Vagina (tissue), 2 donors: ENCODE data around the gene TTC3. TPM values are rescaled to one million over a fixed set of nuclear protein-coding genes. Genes with fewer than 3 reads are reported as not detected.

ENCODE experiments used
- DNase-seq, 2 donors: peaks; one replicate each; pipeline ENCODE4 v3.0.0-alpha.2; 2017; ENCODE audit errors: extremely low spot score in 2 of 2
- H3K27ac ChIP-seq: fragments of 200-600 bp; sonication (generic); one replicate; pipeline ENCODE4 v1.5.1; 2019
- H3K27me3 ChIP-seq: fragments of 200-600 bp; sonication (generic); one replicate; pipeline ENCODE4 v1.5.1; 2019
- H3K36me3 ChIP-seq, 2 donors: fragments of 200-600 bp; sonication (generic); one replicate each; pipeline ENCODE4 v1.5.1; 2017 to 2019
- H3K4me1 ChIP-seq: fragments of 200-600 bp; sonication (generic); one replicate; pipeline ENCODE4 v1.5.1; 2019
- H3K4me3 ChIP-seq, 2 donors: fragments of 200-600 bp; sonication (generic); 1 replicate in 1 of 2; 2 replicates in 1 of 2; pipeline ENCODE4 v1.5.1; 2016 to 2019
- H3K9me3 ChIP-seq: fragments of 200-600 bp; sonication (generic); one replicate; pipeline ENCODE4 v1.5.1; 2019
- CTCF ChIP-seq, 3 experiments: fragments of 450-650 bp in 2 of 3; fragments of 200-600 bp in 1 of 3; sonication (generic) in 1 of 3; IDR thresholded peaks; one replicate each; pipeline ENCODE4 v1.5.1; 2017 to 2019; ENCODE audit warnings: antibody characterized with exemption in 3 of 3, mild to moderate bottlenecking in 2 of 3, moderate library complexity in 2 of 3
- POLR2A ChIP-seq, 2 donors: fragments of 450-650 bp; IDR thresholded peaks; one replicate each; pipeline ENCODE4 v1.6.1; 2017; ENCODE audit warnings: antibody characterized with exemption in 2 of 2, mild to moderate bottlenecking in 2 of 2, moderate library complexity in 2 of 2
- POLR2AphosphoS5 ChIP-seq, 2 donors: sonication (generic); formaldehyde crosslinking; IDR thresholded peaks; one replicate each; pipeline ENCODE4 v1.9.0; 2017; ENCODE audit warnings: antibody characterized with exemption in 2 of 2, mild to moderate bottlenecking in 2 of 2, low read depth in 1 of 2; ENCODE audit not compliant: insufficient read depth in 1 of 2
- intact Hi-C: fragments of 100-400 bp; cut with DNase I; formaldehyde crosslinking; loops from one replicate; pipeline ENCODE4 v1.15.1; 2023
- total RNA-seq: library from RNA; depleted of rRNA; stranded (reverse); fragments of >200 nt; gene quantifications from one replicate; pipeline ENCODE4 v1.2.3, GENCODE V29; 2016

TTC3 gene
- total RNA-seq, 1 donor from 2014 or later, result 98.0 TPM

- intact Hi-C loops, result no loop called here
- no peak for TF ChIP-seq CTCF (IDR thresholded peaks at IDR 0.05)
- no peak for TF ChIP-seq POLR2AphosphoS5 (IDR thresholded peaks at IDR 0.05; ENCODE audit: insufficient read depth in 1 of 2, low read depth in 1 of 2)
- Histone ChIP-seq H3K9me3 (no peaks in the 10 kb centered on the region), H3K4me1 (no peaks in the 10 kb centered on the region), H3K4me3 (no peak overlapping the region), H3K27me3 (no peaks in the 10 kb centered on the region), H3K27ac (no peak overlapping the region), H3K36me3 (peaks cover 0 to 23% of the 10 kb centered on the region in 2 donors)
- no peak for DNase-seq
These were observed 122.6 kb downstream of the TTC3 start for GRCh38 chr21:37195610-37196009.

- peak in 1 of 2 donors; percentile 67 for DNase-seq
- peaks cover 0 to 32% of the 10 kb centered on the region in 2 donors for H3K36me3 ChIP-seq
- no peak for TF ChIP-seq CTCF (IDR thresholded peaks at IDR 0.05)
- TF ChIP-seq POLR2A (IDR thresholded peaks at IDR 0.05), result no peak
- TF ChIP-seq POLR2AphosphoS5 (IDR thresholded peaks at IDR 0.05; ENCODE audit: insufficient read depth in 1 of 2, low read depth in 1 of 2), result no peak
- H3K4me1 ChIP-seq, result no peaks in the 10 kb centered on the region
- H3K4me3 ChIP-seq, result no peak overlapping the region
- no peak overlapping the region for H3K27ac ChIP-seq
- H3K9me3 ChIP-seq, result no peaks in the 10 kb centered on the region
- intact Hi-C loops, result no loop called here
- H3K27me3 ChIP-seq, result no peaks in the 10 kb centered on the region
These were observed 123.8 kb downstream of the TTC3 start for GRCh38 chr21:37196847-37197246.

- intact Hi-C loops, result no loop called here
These were observed 124.7 kb downstream of the TTC3 start for GRCh38 chr21:37197746-37198145.

GRCh38 chr21:37199057-37199924 is 126.2 kb downstream of the TTC3 start:
- peak in 1 of 2 donors; percentile 69 for DNase-seq
- no peaks in the 10 kb centered on the region for H3K27me3 ChIP-seq
- TF ChIP-seq POLR2A (IDR thresholded peaks at IDR 0.05) (no peak), POLR2AphosphoS5 (IDR thresholded peaks at IDR 0.05; ENCODE audit: insufficient read depth in 1 of 2, low read depth in 1 of 2) (no peak), CTCF (IDR thresholded peaks at IDR 0.05) (no peak)
- intact Hi-C loops, result no loop called here
- no peaks in the 10 kb centered on the region for H3K9me3 ChIP-seq
- no peak overlapping the region for H3K4me3 ChIP-seq
- H3K36me3 ChIP-seq, result peaks cover 0 to 38% of the 10 kb centered on the region in 2 donors
- H3K27ac ChIP-seq, result no peak overlapping the region
- H3K4me1 ChIP-seq, result no peaks in the 10 kb centered on the region

More at GRCh38 chr21:37197746-37198145, 124.7 kb downstream of the TTC3 start:
- no peaks in the 10 kb centered on the region for H3K4me1 ChIP-seq
- no peaks in the 10 kb centered on the region for H3K27me3 ChIP-seq
- no peaks in the 10 kb centered on the region for H3K9me3 ChIP-seq
- no peak overlapping the region for H3K27ac ChIP-seq
- peaks cover 0 to 40% of the 10 kb centered on the region in 2 donors for H3K36me3 ChIP-seq
- no peak overlapping the region for H3K4me3 ChIP-seq
- no peak for TF ChIP-seq CTCF (IDR thresholded peaks at IDR 0.05)
- TF ChIP-seq POLR2AphosphoS5 (IDR thresholded peaks at IDR 0.05; ENCODE audit: insufficient read depth in 1 of 2, low read depth in 1 of 2), result no peak
- no peak for TF ChIP-seq POLR2A (IDR thresholded peaks at IDR 0.05)
- peak in 1 of 2 donors; percentile 5 for DNase-seq
